KOPT-K1 (cell line): ENCODE results near the gene HPCAL1.

Experiments used
- H3K27ac ChIP-seq: fragments of 200-600 bp; sonication (generic); 2 replicates; pipeline ENCODE4 v1.5.1; 2016; ENCODE audit warnings: antibody characterized with exemption, mild to moderate bottlenecking, low read depth, low read length; ENCODE audit not compliant: poor library complexity, severe bottlenecking
- H3K36me3 ChIP-seq: fragments of 200-600 bp; sonication (generic); 2 replicates; pipeline ENCODE4 v1.5.1; 2017; ENCODE audit warnings: antibody characterized with exemption, mild to moderate bottlenecking, low read length, moderate library complexity; ENCODE audit not compliant: insufficient read depth
- H3K9me3 ChIP-seq: fragments of 200-600 bp; sonication (generic); 2 replicates; pipeline ENCODE4 v1.5.1; 2017; ENCODE audit warnings: antibody characterized with exemption, low read length, mild to moderate bottlenecking; ENCODE audit not compliant: insufficient read depth, poor library complexity, severe bottlenecking

The HPCAL1 gene

GRCh38 chr2:10276481-10277292 is 26.0 kb upstream of the HPCAL1 start:
- Histone ChIP-seq H3K27ac (no peak overlapping the region), H3K9me3 (no peaks in the 10 kb centered on the region), H3K36me3 (no peaks in the 10 kb centered on the region)

- H3K27ac ChIP-seq: no peak overlapping the region
- no peaks in the 10 kb centered on the region for H3K9me3 ChIP-seq
- H3K36me3 ChIP-seq: no peaks in the 10 kb centered on the region
Measured at GRCh38 chr2:10277293-10278028, 25.2 kb upstream of the HPCAL1 start.

GRCh38 chr2:10278029-10278762 is 24.5 kb upstream of the HPCAL1 start:
- Histone ChIP-seq H3K36me3 (no peaks in the 10 kb centered on the region), H3K9me3 (no peaks in the 10 kb centered on the region), H3K27ac (no peak overlapping the region)

- Histone ChIP-seq H3K36me3 (no peaks in the 10 kb centered on the region), H3K27ac (no peak overlapping the region), H3K9me3 (no peaks in the 10 kb centered on the region)
Measured at GRCh38 chr2:10278763-10279471, 23.8 kb upstream of the HPCAL1 start.

- Histone ChIP-seq H3K9me3 (no peaks in the 10 kb centered on the region), H3K27ac (no peak overlapping the region), H3K36me3 (no peaks in the 10 kb centered on the region)
Measured at GRCh38 chr2:10279472-10279870, 23.2 kb upstream of the HPCAL1 start.

GRCh38 chr2:10279946-10280463 is 22.7 kb upstream of the HPCAL1 start:
- no peaks in the 10 kb centered on the region for H3K9me3 ChIP-seq
- H3K36me3 ChIP-seq: no peaks in the 10 kb centered on the region
- no peak overlapping the region for H3K27ac ChIP-seq

- Histone ChIP-seq H3K36me3 (no peaks in the 10 kb centered on the region), H3K27ac (no peak overlapping the region), H3K9me3 (no peaks in the 10 kb centered on the region)
Measured at GRCh38 chr2:10281891-10282290, 20.8 kb upstream of the HPCAL1 start.

GRCh38 chr2:10282611-10283105 is 20.0 kb upstream of the HPCAL1 start:
- Histone ChIP-seq H3K36me3 (no peaks in the 10 kb centered on the region), H3K27ac (no peak overlapping the region), H3K9me3 (no peaks in the 10 kb centered on the region)

GRCh38 chr2:10283106-10284062 is 19.3 kb upstream of the HPCAL1 start:
- Histone ChIP-seq H3K36me3 (no peaks in the 10 kb centered on the region), H3K9me3 (no peaks in the 10 kb centered on the region), H3K27ac (no peak overlapping the region)

- no peak overlapping the region for H3K27ac ChIP-seq
- no peaks in the 10 kb centered on the region for H3K36me3 ChIP-seq
- no peaks in the 10 kb centered on the region for H3K9me3 ChIP-seq
Measured at GRCh38 chr2:10284108-10284870, 18.4 kb upstream of the HPCAL1 start.

GRCh38 chr2:10285191-10285555 is 17.5 kb upstream of the HPCAL1 start:
- no peak overlapping the region for H3K27ac ChIP-seq
- no peaks in the 10 kb centered on the region for H3K36me3 ChIP-seq
- no peaks in the 10 kb centered on the region for H3K9me3 ChIP-seq

- H3K36me3 ChIP-seq: no peaks in the 10 kb centered on the region
- H3K27ac ChIP-seq: no peak overlapping the region
- no peaks in the 10 kb centered on the region for H3K9me3 ChIP-seq
Measured at GRCh38 chr2:10285556-10286198, 17.0 kb upstream of the HPCAL1 start.
